ENCODE results near the gene RPS23.
A peak's percentile ranks its signal among the peaks of the same experiment; 100 is the strongest.

The RPS23 gene

GRCh38 chr5:82308416-82308815 is 30.3 kb upstream of the RPS23 start:
- no peaks in the 10 kb centered on the region for H3K4me1 ChIP-seq (ENCODE audit: control insufficient read depth, insufficient read depth, low read length)
- H3K4me3 ChIP-seq (ENCODE audit: low read length) = no peak overlapping the region
- DNase-seq (ENCODE audit: low read depth) = no peak
- H3K27me3 ChIP-seq (replicated peaks; ENCODE audit: control insufficient read depth, insufficient read depth, low read length) = no peaks in the 10 kb centered on the region
- H3K9ac ChIP-seq (ENCODE audit: low read length) = no peak overlapping the region
- H3K9me3 ChIP-seq (ENCODE audit: control insufficient read depth, low read length) = no peaks in the 10 kb centered on the region
- H3K36me3 ChIP-seq (ENCODE audit: control insufficient read depth, insufficient read depth, low read length, severe bottlenecking) = no peaks in the 10 kb centered on the region

- H3K9ac ChIP-seq (ENCODE audit: low read length) = no peak overlapping the region
- no peaks in the 10 kb centered on the region for H3K36me3 ChIP-seq (ENCODE audit: control insufficient read depth, insufficient read depth, low read length, severe bottlenecking)
- no peaks in the 10 kb centered on the region for H3K27me3 ChIP-seq (replicated peaks; ENCODE audit: control insufficient read depth, insufficient read depth, low read length)
- peak; percentile 54 for DNase-seq (ENCODE audit: low read depth)
- no peak overlapping the region for H3K4me3 ChIP-seq (ENCODE audit: low read length)
- H3K4me1 ChIP-seq (ENCODE audit: control insufficient read depth, insufficient read depth, low read length) = no peaks in the 10 kb centered on the region
- H3K9me3 ChIP-seq (ENCODE audit: control insufficient read depth, low read length) = no peaks in the 10 kb centered on the region
Observed at GRCh38 chr5:82307451-82307850, 29.3 kb upstream of the RPS23 start.

GRCh38 chr5:82306151-82306550 is 28.0 kb upstream of the RPS23 start:
- Histone ChIP-seq H3K9me3 (ENCODE audit: control insufficient read depth, low read length) (no peaks in the 10 kb centered on the region), H3K4me1 (ENCODE audit: control insufficient read depth, insufficient read depth, low read length) (no peaks in the 10 kb centered on the region)

GRCh38 chr5:82301190-82301589 is 23.0 kb upstream of the RPS23 start:
- Histone ChIP-seq H3K9me3 (ENCODE audit: control insufficient read depth, low read length) (no peaks in the 10 kb centered on the region), H3K27me3 (replicated peaks; ENCODE audit: control insufficient read depth, insufficient read depth, low read length) (no peaks in the 10 kb centered on the region), H3K9ac (ENCODE audit: low read length) (no peak overlapping the region), H3K4me1 (ENCODE audit: control insufficient read depth, insufficient read depth, low read length) (no peaks in the 10 kb centered on the region), H3K4me3 (ENCODE audit: low read length) (no peak overlapping the region), H3K36me3 (ENCODE audit: control insufficient read depth, insufficient read depth, low read length, severe bottlenecking) (no peaks in the 10 kb centered on the region)
- DNase-seq (ENCODE audit: low read depth) = no peak

More at GRCh38 chr5:82306151-82306550, 28.0 kb upstream of the RPS23 start:
- no peak overlapping the region for H3K4me3 ChIP-seq (ENCODE audit: low read length)
- no peak overlapping the region for H3K9ac ChIP-seq (ENCODE audit: low read length)
- no peaks in the 10 kb centered on the region for H3K27me3 ChIP-seq (replicated peaks; ENCODE audit: control insufficient read depth, insufficient read depth, low read length)
- DNase-seq (ENCODE audit: low read depth) = no peak
- no peaks in the 10 kb centered on the region for H3K36me3 ChIP-seq (ENCODE audit: control insufficient read depth, insufficient read depth, low read length, severe bottlenecking)

- Histone ChIP-seq H3K9ac (ENCODE audit: low read length) (no peak overlapping the region), H3K9me3 (ENCODE audit: control insufficient read depth, low read length) (no peaks in the 10 kb centered on the region), H3K27me3 (replicated peaks; ENCODE audit: control insufficient read depth, insufficient read depth, low read length) (no peaks in the 10 kb centered on the region), H3K36me3 (ENCODE audit: control insufficient read depth, insufficient read depth, low read length, severe bottlenecking) (no peaks in the 10 kb centered on the region), H3K4me1 (ENCODE audit: control insufficient read depth, insufficient read depth, low read length) (no peaks in the 10 kb centered on the region), H3K4me3 (ENCODE audit: low read length) (no peak overlapping the region)
- DNase-seq (ENCODE audit: low read depth) = no peak
Observed at GRCh38 chr5:82298668-82299067, 20.5 kb upstream of the RPS23 start.

- no peak overlapping the region for H3K9ac ChIP-seq (ENCODE audit: low read length)
- H3K4me3 ChIP-seq (ENCODE audit: low read length) = no peak overlapping the region
- H3K4me1 ChIP-seq (ENCODE audit: control insufficient read depth, insufficient read depth, low read length) = no peaks in the 10 kb centered on the region
- H3K27me3 ChIP-seq (replicated peaks; ENCODE audit: control insufficient read depth, insufficient read depth, low read length) = no peaks in the 10 kb centered on the region
- no peaks in the 10 kb centered on the region for H3K36me3 ChIP-seq (ENCODE audit: control insufficient read depth, insufficient read depth, low read length, severe bottlenecking)
- H3K9me3 ChIP-seq (ENCODE audit: control insufficient read depth, low read length) = no peaks in the 10 kb centered on the region
- DNase-seq (ENCODE audit: low read depth) = no peak
Observed at GRCh38 chr5:82297711-82298110, 19.6 kb upstream of the RPS23 start.

- H3K4me3 ChIP-seq (ENCODE audit: low read length) = no peak overlapping the region
- DNase-seq (ENCODE audit: low read depth) = no peak
- H3K27me3 ChIP-seq (replicated peaks; ENCODE audit: control insufficient read depth, insufficient read depth, low read length) = no peaks in the 10 kb centered on the region
- no peaks in the 10 kb centered on the region for H3K4me1 ChIP-seq (ENCODE audit: control insufficient read depth, insufficient read depth, low read length)
- H3K9ac ChIP-seq (ENCODE audit: low read length) = no peak overlapping the region
- H3K36me3 ChIP-seq (ENCODE audit: control insufficient read depth, insufficient read depth, low read length, severe bottlenecking) = no peaks in the 10 kb centered on the region
- no peaks in the 10 kb centered on the region for H3K9me3 ChIP-seq (ENCODE audit: control insufficient read depth, low read length)
Observed at GRCh38 chr5:82296929-82297328, 18.8 kb upstream of the RPS23 start.

- Histone ChIP-seq H3K27me3 (replicated peaks; ENCODE audit: control insufficient read depth, insufficient read depth, low read length) (no peaks in the 10 kb centered on the region), H3K9ac (ENCODE audit: low read length) (no peak overlapping the region), H3K36me3 (ENCODE audit: control insufficient read depth, insufficient read depth, low read length, severe bottlenecking) (no peaks in the 10 kb centered on the region), H3K9me3 (ENCODE audit: control insufficient read depth, low read length) (no peaks in the 10 kb centered on the region), H3K4me1 (ENCODE audit: control insufficient read depth, insufficient read depth, low read length) (no peaks in the 10 kb centered on the region), H3K4me3 (ENCODE audit: low read length) (no peak overlapping the region)
- DNase-seq (ENCODE audit: low read depth) = no peak
Observed at GRCh38 chr5:82295959-82296531, 17.9 kb upstream of the RPS23 start.

- H3K4me3 ChIP-seq (ENCODE audit: low read length) = no peak overlapping the region
- no peaks in the 10 kb centered on the region for H3K9me3 ChIP-seq (ENCODE audit: control insufficient read depth, low read length)
- H3K36me3 ChIP-seq (ENCODE audit: control insufficient read depth, insufficient read depth, low read length, severe bottlenecking) = no peaks in the 10 kb centered on the region
- DNase-seq (ENCODE audit: low read depth) = no peak
- H3K9ac ChIP-seq (ENCODE audit: low read length) = no peak overlapping the region
- no peaks in the 10 kb centered on the region for H3K4me1 ChIP-seq (ENCODE audit: control insufficient read depth, insufficient read depth, low read length)
- H3K27me3 ChIP-seq (replicated peaks; ENCODE audit: control insufficient read depth, insufficient read depth, low read length) = no peaks in the 10 kb centered on the region
Observed at GRCh38 chr5:82295144-82295543, 17.0 kb upstream of the RPS23 start.

- no peak for DNase-seq (ENCODE audit: low read depth)
- no peaks in the 10 kb centered on the region for H3K27me3 ChIP-seq (replicated peaks; ENCODE audit: control insufficient read depth, insufficient read depth, low read length)
- peaks cover 2% of the 10 kb centered on the region for H3K4me1 ChIP-seq (ENCODE audit: control insufficient read depth, insufficient read depth, low read length)
- H3K9me3 ChIP-seq (ENCODE audit: control insufficient read depth, low read length) = no peaks in the 10 kb centered on the region
- no peak overlapping the region for H3K9ac ChIP-seq (ENCODE audit: low read length)
- H3K36me3 ChIP-seq (ENCODE audit: control insufficient read depth, insufficient read depth, low read length, severe bottlenecking) = no peaks in the 10 kb centered on the region
- H3K4me3 ChIP-seq (ENCODE audit: low read length) = no peak overlapping the region
Observed at GRCh38 chr5:82291420-82291819, 13.3 kb upstream of the RPS23 start.

GRCh38 chr5:82290908-82291307 is 12.8 kb upstream of the RPS23 start:
- H3K9ac ChIP-seq (ENCODE audit: low read length) = no peak overlapping the region
- peaks cover 2% of the 10 kb centered on the region for H3K4me1 ChIP-seq (ENCODE audit: control insufficient read depth, insufficient read depth, low read length)
- no peaks in the 10 kb centered on the region for H3K9me3 ChIP-seq (ENCODE audit: control insufficient read depth, low read length)
- DNase-seq (ENCODE audit: low read depth) = no peak
- no peaks in the 10 kb centered on the region for H3K36me3 ChIP-seq (ENCODE audit: control insufficient read depth, insufficient read depth, low read length, severe bottlenecking)
- no peak overlapping the region for H3K4me3 ChIP-seq (ENCODE audit: low read length)
- no peaks in the 10 kb centered on the region for H3K27me3 ChIP-seq (replicated peaks; ENCODE audit: control insufficient read depth, insufficient read depth, low read length)

GRCh38 chr5:82290005-82290404 is 11.9 kb upstream of the RPS23 start:
- Histone ChIP-seq H3K9ac (ENCODE audit: low read length) (no peak overlapping the region), H3K9me3 (ENCODE audit: control insufficient read depth, low read length) (no peaks in the 10 kb centered on the region), H3K36me3 (ENCODE audit: control insufficient read depth, insufficient read depth, low read length, severe bottlenecking) (no peaks in the 10 kb centered on the region), H3K4me1 (ENCODE audit: control insufficient read depth, insufficient read depth, low read length) (peaks cover 2% of the 10 kb centered on the region), H3K27me3 (replicated peaks; ENCODE audit: control insufficient read depth, insufficient read depth, low read length) (no peaks in the 10 kb centered on the region), H3K4me3 (ENCODE audit: low read length) (no peak overlapping the region)
- no peak for DNase-seq (ENCODE audit: low read depth)
